Nephron (organoid): ENCODE results near the gene ARHGEF4.

ENCODE experiments used
- H3K27ac Mint-ChIP-seq, 3 experiments: 2 replicates each; pipeline ENCODE4 v1.8.0; 2020; ENCODE audit warnings: mixed read lengths in 3 of 3, mild to moderate bottlenecking in 2 of 3, moderate library complexity in 1 of 3
- H3K27me3 Mint-ChIP-seq: 2 replicates; pipeline ENCODE4 v1.8.0; 2021; ENCODE audit warnings: low read depth, mild to moderate bottlenecking, moderate library complexity, mixed read lengths
- H3K36me3 Mint-ChIP-seq: 2 replicates; pipeline ENCODE4 v1.8.0; 2020; ENCODE audit warnings: low read depth, mixed read lengths
- H3K4me1 Mint-ChIP-seq: 2 replicates; pipeline ENCODE4 v1.8.0; 2020; ENCODE audit warnings: mixed read lengths
- H3K4me3 Mint-ChIP-seq, 3 experiments: 2 replicates each; pipeline ENCODE4 v1.8.0; 2020; ENCODE audit warnings: mild to moderate bottlenecking in 3 of 3, mixed read lengths in 3 of 3, moderate library complexity in 2 of 3
- H3K9me3 Mint-ChIP-seq: 2 replicates; pipeline ENCODE4 v1.8.0; 2020; ENCODE audit warnings: mixed read lengths
- TF ChIP-seq, protein P1 (sequence below), 3 experiments: fragments of 200-600 bp; sonication (generic); IDR thresholded peaks; one replicate each; pipeline ENCODE4 v1.5.0; 2021; ENCODE audit warnings: antibody characterized with exemption in 3 of 3; ENCODE audit not compliant: unreplicated experiment in 3 of 3

The ARHGEF4 gene

DNA sequence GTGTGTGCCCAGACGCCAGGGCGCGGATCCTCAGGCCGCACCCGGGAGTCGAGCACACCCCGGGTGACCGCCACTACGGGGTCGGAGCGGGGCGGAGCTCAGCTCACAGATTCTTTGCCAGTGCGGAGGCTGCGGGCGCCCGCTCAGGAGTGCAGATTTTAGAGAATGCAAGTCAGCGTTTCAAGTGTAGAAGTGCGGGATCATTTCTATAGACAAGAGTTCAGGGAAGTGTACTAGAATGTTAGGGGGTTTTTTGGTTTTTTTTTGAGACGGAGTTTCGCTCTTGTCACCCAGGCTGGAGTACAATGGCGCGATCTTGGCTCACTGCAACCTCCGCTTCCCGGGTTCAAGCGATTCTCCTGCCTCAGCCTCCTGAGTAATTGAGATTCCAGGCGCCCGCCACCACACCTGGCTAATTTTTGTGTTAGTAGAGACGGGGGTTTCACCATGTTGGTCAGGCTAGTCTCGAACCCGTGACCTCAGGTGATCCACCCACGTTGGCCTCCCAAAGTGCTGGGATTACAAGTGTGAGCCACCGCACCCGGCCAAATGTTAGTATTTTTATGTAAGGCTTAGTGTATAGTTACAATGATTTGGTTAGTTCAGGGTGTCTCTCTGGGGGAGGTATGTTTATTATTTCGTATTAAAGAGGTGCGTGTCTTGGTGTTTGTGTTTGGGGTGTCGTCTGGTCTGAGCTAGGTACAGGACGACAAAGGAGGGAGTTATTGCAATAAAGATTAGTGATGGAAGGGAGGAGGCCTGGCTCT lies 257.2 kb downstream of the ARHGEF4 start:
- Mint-ChIP-seq H3K9me3 (no peaks in the 10 kb centered on the region), H3K4me1 (peaks cover 18% of the 10 kb centered on the region), H3K36me3 (peaks cover 11% of the 10 kb centered on the region), H3K4me3 (peak overlapping the region; percentile 88 to 99 (median 93)), H3K27me3 (no peaks in the 10 kb centered on the region), H3K27ac (peak overlapping the region; percentile 97 to 99 (median 98))
- TF ChIP-seq, protein P1, sequence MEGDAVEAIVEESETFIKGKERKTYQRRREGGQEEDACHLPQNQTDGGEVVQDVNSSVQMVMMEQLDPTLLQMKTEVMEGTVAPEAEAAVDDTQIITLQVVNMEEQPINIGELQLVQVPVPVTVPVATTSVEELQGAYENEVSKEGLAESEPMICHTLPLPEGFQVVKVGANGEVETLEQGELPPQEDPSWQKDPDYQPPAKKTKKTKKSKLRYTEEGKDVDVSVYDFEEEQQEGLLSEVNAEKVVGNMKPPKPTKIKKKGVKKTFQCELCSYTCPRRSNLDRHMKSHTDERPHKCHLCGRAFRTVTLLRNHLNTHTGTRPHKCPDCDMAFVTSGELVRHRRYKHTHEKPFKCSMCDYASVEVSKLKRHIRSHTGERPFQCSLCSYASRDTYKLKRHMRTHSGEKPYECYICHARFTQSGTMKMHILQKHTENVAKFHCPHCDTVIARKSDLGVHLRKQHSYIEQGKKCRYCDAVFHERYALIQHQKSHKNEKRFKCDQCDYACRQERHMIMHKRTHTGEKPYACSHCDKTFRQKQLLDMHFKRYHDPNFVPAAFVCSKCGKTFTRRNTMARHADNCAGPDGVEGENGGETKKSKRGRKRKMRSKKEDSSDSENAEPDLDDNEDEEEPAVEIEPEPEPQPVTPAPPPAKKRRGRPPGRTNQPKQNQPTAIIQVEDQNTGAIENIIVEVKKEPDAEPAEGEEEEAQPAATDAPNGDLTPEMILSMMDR (IDR thresholded peaks at IDR 0.05; ENCODE audit: unreplicated experiment in 3 of 3) = no peak

DNA sequence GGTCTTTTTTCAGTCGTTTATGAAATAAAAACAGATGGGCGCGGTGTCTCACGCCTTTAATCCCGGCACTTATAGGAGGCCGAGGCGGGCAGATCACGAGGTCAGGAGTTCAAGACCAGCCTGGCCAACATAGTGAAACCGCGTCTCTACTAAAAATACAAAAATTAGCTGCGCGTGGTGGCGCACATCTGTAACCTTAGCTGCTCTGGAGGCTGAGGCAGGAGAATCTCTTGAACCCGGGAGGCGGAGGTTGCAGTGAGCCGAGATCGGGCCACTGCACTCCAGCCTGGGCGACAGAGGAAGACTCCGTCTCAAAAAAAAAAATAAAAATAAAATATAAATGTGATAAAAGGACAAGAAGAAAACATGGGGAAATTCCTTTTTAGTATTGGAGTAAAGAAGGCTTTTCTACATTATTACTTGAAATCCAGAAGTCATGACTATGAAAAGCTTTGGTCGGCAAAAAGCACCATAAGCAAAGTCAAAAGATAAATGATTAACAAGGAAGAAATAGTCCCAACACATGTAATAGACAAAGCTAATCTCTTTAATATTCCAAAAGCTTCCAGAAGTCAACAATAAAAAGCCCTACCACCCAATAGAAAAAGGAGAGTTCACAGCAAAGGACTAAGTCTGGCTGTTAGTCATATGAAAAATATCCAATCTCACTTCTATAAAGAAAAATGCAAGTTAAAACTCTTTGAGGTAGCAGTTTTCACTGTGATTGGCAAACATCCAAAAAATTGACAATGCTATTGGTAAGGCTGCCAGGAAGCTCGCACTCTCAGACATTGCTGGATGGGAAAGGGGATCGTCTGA lies 258.0 kb downstream of the ARHGEF4 start:
- Mint-ChIP-seq H3K9me3 (no peaks in the 10 kb centered on the region), H3K4me1 (peaks cover 18% of the 10 kb centered on the region), H3K36me3 (peaks cover 7% of the 10 kb centered on the region), H3K4me3 (peak overlapping the region; percentile 88 to 99 (median 93)), H3K27me3 (no peaks in the 10 kb centered on the region), H3K27ac (peak overlapping the region; percentile 97 to 99 (median 98))
- TF ChIP-seq, protein P1 (IDR thresholded peaks at IDR 0.05; ENCODE audit: unreplicated experiment in 3 of 3) = no peak
